ENCODE measurements around the gene DIPK2A.

GRCh38 chr3:143928056-143928455 lies 43.6 kb upstream of the DIPK2A start:
- TF ChIP-seq POLR2A (IDR thresholded peaks at IDR 0.05; ENCODE audit: low read depth, low read length) (no peak), POLR2AphosphoS5 (IDR thresholded peaks at IDR 0.05; ENCODE audit: low read depth, low read length) (no peak), TAF1 (IDR thresholded peaks at IDR 0.05; ENCODE audit: borderline replicate concordance, low read depth, low read length) (no peak)

All from GM12892 (cell line).